ENCODE measurements around the gene PLEKHH2. TPM values are rescaled to one million over a fixed set of nuclear protein-coding genes. Genes with fewer than 3 reads are reported as not detected.

PLEKHH2 gene
- polyA plus RNA-seq, 4 donors: 20.3 to 70.1 (median 30.6) TPM

DNA sequence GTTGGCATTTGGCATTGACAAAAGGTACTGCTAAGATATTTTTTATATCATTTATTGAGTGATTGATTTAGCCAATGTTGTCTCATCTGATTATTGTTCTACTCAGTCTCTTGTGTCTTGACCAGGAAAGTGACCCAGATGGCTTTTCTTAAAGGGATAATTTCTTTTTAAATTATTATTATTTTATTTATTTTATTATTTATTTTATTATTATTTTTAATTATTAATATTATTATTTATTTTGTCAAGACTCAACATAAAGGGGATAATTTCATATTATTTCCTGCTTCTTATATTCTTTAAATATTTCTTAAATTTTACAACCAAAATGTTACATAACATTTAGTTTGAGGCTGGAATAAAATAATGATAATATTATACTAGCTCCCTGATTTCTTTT lies 163.8 kb downstream of the PLEKHH2 start:
- no peak for DNase-seq (ENCODE audit: low read depth in 4 of 4, low spot score in 2 of 4)

- no peak for DNase-seq (ENCODE audit: low read depth in 4 of 4, low spot score in 2 of 4)
Observed at GRCh38 chr2:43802135-43802534, 165.1 kb downstream of the PLEKHH2 start.

DNA sequence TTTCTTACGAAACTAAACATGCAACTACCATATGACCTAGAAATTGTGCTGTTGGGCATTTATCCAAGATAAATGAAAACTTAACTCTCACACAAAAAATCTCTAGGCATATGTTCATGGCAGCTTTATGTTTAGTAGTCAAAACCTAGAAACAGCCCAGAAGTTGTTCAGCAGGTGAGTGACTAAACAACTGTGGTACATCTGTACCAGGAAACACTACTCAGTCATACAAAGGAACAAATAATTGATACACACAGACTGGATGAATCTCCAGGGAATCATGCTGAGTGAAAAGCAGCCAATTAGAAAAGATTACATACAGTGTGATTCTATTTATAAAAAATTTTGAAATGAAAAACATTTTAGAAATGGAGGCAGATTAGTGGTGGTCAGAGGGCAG lies 166.1 kb downstream of the PLEKHH2 start:
- no peak for DNase-seq (ENCODE audit: low read depth in 4 of 4, low spot score in 2 of 4)

- DNase-seq (ENCODE audit: low read depth in 4 of 4, low spot score in 2 of 4): no peak
Observed at GRCh38 chr2:43806719-43807031, 169.6 kb downstream of the PLEKHH2 start.

- no peak for DNase-seq (ENCODE audit: low read depth in 4 of 4, low spot score in 2 of 4)
Observed at GRCh38 chr2:43810452-43810851, 173.4 kb downstream of the PLEKHH2 start.

DNA sequence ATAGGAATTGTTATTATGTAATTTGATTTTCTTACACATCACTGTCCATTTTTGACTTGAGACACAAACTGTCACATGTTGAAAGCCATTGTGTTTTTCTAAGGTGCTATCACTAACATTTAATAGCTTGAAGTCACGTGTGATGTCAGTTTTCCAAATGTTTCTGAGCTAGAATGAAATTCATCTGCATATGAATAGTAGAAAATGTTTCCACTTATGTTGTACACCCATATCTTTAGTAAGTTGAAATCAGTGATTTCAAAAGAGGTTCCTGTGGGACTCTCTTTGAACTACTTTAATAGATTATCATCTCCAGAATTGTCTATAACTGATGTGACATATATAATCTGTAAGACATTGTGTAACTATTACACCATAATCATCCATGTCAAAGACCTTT lies 173.8 kb downstream of the PLEKHH2 start:
- DNase-seq (ENCODE audit: low read depth in 4 of 4, low spot score in 2 of 4): no peak

DNA sequence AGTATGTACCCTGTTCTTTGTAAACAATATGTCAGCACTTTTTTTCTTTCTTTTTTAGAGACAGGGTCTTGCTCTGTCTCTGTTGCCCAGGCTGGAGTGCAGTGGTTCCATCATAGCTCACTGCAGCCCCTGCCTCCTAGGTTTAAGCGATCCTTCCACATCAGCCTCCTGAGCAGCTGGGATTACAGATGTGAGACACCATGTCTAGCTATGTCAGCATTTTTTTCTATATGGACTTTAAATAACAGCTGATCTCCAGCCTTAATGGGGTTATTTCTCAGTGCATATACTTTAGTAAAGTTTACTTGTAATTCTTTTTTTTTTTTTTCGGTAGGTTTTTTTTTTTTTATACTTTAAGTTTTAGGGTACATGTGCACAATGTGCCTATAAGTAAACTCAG lies 174.9 kb downstream of the PLEKHH2 start:
- no peak for DNase-seq (ENCODE audit: low read depth in 4 of 4, low spot score in 2 of 4)

- DNase-seq (ENCODE audit: low read depth in 4 of 4, low spot score in 2 of 4): no peak
Observed at GRCh38 chr2:43812947-43813346, 175.9 kb downstream of the PLEKHH2 start.

GRCh38 chr2:43814711-43815110 lies 177.7 kb downstream of the PLEKHH2 start:
- no peak for DNase-seq (ENCODE audit: low read depth in 4 of 4, low spot score in 2 of 4)

Other genes with a start within 250 kb of the PLEKHH2 start
- 10 to 100 TPM; 32.5 to 38.4 (median 33.5) TPM for gene THADA, start 41.2 kb upstream of the PLEKHH2 start, polyA plus RNA-seq (ENCODE audit: insufficient read length in 4 of 4)
- gene C1GALT1C1L, start 39.2 kb downstream of the PLEKHH2 start, polyA plus RNA-seq (ENCODE audit: insufficient read length in 4 of 4): 1 to 10 TPM; 2.1 to 4.4 (median 3.5) TPM
- 10 to 100 TPM; 73.6 to 95.1 (median 84.8) TPM for gene DYNC2LI1, start 136.8 kb downstream of the PLEKHH2 start, polyA plus RNA-seq (ENCODE audit: insufficient read length in 4 of 4)
- under 1 TPM; 0.44 to 0.76 (median 0.65) TPM for gene ABCG5, start 201.6 kb downstream of the PLEKHH2 start, polyA plus RNA-seq (ENCODE audit: insufficient read length in 4 of 4)
- gene ABCG8, start 201.7 kb downstream of the PLEKHH2 start, polyA plus RNA-seq (ENCODE audit: insufficient read length in 4 of 4): 1 to 10 TPM; 1.0 to 1.1 (median 1.0) TPM

Measured in left renal cortex interstitium (tissue), 4 donors.